ENCODE measurements around the gene MTCH2.

The MTCH2 gene

GRCh38 chr11:47651818-47652469 lies 9.6 kb upstream of the MTCH2 start:
- no peak for TF ChIP-seq CTCF (IDR thresholded peaks at IDR 0.05)

GRCh38 chr11:47649276-47649675 lies 6.9 kb upstream of the MTCH2 start:
- no peak for TF ChIP-seq CTCF (IDR thresholded peaks at IDR 0.05)

- TF ChIP-seq CTCF (IDR thresholded peaks at IDR 0.05), result no peak
Observed at GRCh38 chr11:47646019-47646418, 3.7 kb upstream of the MTCH2 start.

- no peak for TF ChIP-seq CTCF (IDR thresholded peaks at IDR 0.05)
Observed at GRCh38 chr11:47645500-47645899, 3.1 kb upstream of the MTCH2 start.

GRCh38 chr11:47641600-47642098 lies 710 bp downstream of the MTCH2 start:
- TF ChIP-seq CTCF (IDR thresholded peaks at IDR 0.05), result no peak

GRCh38 chr11:47631473-47631872 lies 10.9 kb downstream of the MTCH2 start:
- TF ChIP-seq CTCF (IDR thresholded peaks at IDR 0.05), result no peak

GRCh38 chr11:47628026-47628425 lies 14.3 kb downstream of the MTCH2 start:
- TF ChIP-seq CTCF (IDR thresholded peaks at IDR 0.05), result no peak

- TF ChIP-seq CTCF (IDR thresholded peaks at IDR 0.05), result no peak
Observed at GRCh38 chr11:47626234-47626633, 16.1 kb downstream of the MTCH2 start.

All from LNCAP (cell line).